HG03280 (cell line): ENCODE results near the gene POLL.
A peak's percentile ranks its signal among the peaks of the same experiment; 100 is the strongest.

ENCODE experiments used
- ATAC-seq: cut with Tn5 transposase; IDR thresholded peaks from one replicate; pipeline ENCODE4 v1.9.1; 2021; ENCODE audit warnings: mild to moderate bottlenecking, moderate library complexity; ENCODE audit not compliant: unreplicated experiment

Gene POLL

GRCh38 chr10:101573885-101574753 is 13.9 kb downstream of the POLL start:
- no peak for ATAC-seq

DNA sequence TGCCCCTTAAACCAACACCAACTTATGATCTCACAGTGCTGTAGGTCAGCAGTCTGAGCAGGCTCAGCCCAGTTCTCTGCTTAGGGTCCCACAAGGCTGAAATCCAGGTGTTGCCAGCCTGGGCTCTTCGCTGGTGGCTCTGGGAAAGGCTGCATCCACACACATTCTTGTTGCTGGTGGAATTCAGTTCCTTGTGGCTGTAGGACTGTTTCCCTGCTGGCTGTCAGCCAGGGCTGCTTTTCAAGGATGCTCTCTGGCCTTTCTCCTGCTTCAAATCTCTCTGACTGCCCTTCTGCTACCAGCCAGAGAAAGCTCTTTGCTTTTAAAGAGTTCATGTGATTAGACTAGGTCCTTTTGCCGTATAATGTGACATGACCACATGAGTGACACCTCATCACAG is 15.3 kb downstream of the POLL start:
- no peak for ATAC-seq

DNA sequence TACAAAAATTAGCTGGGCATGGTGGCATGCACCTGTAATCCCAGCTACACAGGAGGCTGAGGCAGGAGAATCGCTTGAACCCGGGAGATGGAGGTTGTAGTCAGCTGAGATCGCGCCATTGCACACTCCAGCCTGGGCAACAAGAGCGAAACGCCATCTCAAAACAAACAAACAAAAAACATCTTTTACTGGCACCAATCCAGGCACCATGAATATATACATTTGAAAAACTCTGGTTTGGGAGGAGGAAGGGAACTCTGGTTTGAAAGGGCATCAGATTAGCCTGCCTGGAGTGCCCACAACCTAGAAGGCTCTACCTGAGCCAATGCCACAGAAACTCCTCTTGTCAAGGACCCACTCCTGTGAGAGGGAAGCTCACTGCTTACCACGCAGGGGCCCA is 15.9 kb downstream of the POLL start:
- no peak for ATAC-seq

- no peak for ATAC-seq
Observed at GRCh38 chr10:101571271-101571925, 16.7 kb downstream of the POLL start.

GRCh38 chr10:101570428-101571270 is 17.4 kb downstream of the POLL start:
- no peak for ATAC-seq

- ATAC-seq = peak; percentile 67
Observed at GRCh38 chr10:101569622-101570427, 18.2 kb downstream of the POLL start.

DNA sequence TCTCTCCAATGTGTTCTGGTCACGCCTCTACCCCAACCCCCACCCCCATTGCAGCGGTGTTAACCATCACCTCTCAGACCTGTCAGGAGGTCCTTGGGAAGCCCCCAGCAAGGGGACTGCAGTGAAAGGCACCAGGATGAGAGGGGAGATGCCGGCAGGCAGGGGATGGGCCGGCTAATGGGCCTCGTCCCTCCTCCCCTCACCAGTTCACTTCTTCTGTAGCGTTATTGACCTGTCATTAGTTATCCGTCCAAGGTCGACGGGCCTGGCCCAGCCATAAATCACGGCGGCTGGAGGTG is 18.8 kb downstream of the POLL start:
- ATAC-seq = no peak

GRCh38 chr10:101568054-101568745 is 19.9 kb downstream of the POLL start:
- ATAC-seq = no peak

DNA sequence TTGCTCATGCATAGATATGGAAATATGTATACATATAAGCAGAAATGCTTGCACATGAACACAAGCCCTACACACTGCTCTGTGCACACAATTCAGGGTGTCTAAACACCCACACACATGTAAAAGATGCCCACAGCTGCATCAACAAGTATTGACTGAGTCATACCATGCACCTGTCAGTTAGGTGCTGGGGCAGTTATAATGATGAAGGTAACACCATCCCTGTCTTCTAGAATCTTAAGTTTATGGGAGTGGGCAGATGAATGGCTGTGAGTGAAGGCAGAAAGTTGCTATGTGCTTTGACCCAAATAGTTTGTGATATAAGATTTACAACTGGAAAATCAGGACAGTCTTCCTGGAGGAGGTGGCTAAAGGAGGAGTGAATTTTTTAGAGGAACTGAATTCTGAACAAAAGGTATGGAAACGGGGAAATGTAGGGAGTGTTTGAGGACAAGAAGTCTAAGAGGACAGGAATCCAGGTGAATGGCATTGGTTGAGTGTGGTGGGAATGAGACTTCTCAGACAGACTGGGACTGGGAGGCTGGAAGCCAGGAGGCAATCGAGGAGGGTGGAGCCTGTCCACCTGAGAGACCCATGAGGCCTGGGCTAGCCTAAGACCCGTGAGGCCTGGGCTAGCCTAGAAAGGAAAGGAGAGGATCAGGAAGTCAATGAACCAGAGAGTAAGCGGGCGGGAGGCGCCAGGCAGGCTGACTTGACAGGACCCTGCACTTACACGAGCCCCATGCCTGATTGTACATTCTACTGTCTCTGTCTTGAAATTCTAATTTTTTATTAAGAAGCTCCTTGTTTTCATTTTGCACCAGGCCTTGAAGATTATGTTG is 20.7 kb downstream of the POLL start:
- ATAC-seq = no peak

DNA sequence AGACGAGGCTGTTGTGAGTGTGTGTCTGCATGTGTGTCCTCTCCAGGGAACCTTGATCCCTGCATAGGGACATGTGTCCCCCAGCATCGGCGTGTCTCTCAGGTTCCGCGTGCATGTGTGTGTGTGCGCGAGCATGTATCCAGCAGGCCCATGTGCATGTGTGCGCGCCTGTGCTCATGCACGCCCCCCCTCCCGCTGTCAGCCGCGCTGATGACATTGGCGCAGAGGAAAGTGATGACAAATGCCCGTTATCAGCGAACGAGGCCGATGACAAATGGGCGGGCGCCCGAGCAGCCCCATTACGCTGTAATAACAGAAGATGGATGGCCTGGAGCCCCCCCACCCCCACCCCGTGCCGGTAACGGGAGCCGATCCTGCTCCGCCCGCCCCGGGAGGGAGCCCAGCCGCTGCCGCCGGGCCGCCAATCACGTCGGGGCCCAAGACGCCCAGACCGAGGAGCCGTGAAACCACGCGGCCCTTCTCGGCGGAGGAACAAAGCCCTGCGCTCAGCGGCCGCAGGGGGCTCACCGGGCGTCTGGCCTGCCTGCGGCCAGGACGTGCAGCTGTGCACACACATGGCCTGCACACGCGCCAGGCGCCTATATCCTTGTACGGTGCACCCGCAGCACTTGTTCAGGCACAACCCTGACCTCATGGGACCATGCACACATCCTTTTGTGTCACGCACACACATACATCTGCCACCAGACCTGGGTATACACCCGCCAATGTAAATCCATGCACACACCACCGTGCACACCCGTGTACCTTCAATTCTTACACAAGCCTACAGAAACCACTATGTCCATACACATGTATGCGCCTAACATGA is 21.5 kb downstream of the POLL start:
- ATAC-seq = no peak

GRCh38 chr10:101565936-101566332 is 22.1 kb downstream of the POLL start:
- no peak for ATAC-seq

DNA sequence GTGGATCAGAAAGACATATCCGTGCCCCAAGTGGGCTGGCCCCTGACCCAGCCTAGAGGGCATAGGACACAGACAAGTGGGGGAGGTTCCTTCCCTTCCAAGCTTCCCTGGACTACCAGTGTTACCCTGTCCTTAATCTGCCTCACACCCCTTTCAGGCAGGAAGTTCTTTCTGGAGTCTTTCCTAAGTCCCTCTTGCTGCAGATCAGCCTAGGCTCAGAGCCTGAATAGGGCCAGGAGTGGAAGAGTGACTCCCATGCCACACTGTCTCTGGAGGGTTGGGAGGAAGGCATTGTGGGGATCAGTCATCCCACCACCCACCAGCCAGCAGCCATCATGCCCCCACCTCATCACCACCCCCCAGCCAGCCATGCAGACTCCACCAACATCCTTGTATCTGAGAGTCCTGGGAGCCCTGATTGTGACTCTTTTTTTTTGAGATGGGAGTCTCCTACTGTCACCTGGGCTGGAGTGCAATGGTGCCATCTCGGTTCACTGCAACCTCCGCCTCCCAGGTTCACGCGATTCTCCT is 22.6 kb downstream of the POLL start:
- no peak for ATAC-seq

DNA sequence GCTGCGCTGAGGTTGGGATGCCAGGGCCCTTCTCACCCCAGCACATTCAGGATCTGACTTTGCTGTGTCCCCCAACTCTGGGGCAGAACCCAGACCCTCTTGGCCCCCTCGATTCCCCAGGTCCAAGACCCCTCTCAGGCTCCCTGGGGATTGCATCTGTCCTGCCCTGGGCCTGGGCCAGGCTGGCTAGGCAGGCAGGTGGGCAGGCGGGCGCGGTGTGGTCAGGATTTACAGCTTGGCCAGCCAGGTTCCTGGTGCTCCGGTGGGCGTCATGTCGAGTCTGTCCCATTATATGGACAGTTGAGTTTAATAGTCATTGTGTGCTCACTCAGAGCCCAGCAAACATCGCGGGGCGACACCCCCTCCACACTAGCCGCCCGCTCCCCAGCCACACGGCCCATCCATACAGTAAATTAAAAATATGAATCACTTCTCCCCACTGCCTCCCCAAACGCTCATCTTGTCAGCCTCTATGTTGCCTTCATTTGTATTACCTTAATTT is 23.5 kb downstream of the POLL start:
- no peak for ATAC-seq

GRCh38 chr10:101563497-101564040 is 24.5 kb downstream of the POLL start:
- no peak for ATAC-seq

GRCh38 chr10:101563007-101563406 is 25.1 kb downstream of the POLL start:
- ATAC-seq = no peak

DNA sequence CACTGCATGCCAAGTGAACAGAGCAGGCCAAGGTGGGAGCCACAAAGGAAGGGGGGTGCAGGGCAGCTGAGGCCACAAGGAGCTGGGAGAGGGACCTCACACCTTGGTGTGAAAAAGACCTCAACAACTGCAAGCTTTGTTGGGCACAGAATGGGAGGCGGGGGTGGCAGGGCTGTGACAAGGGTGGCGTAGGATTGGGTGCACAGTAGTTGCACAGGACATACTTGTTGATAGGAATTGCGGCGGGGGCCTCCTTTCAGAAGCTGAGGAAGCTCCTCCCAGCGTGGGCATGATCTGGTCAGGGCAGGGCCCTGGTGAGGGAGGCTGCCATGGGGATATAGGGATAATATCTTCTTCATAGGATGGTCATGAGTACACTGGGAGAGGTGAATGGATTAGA is 25.8 kb downstream of the POLL start:
- no peak for ATAC-seq

DNA sequence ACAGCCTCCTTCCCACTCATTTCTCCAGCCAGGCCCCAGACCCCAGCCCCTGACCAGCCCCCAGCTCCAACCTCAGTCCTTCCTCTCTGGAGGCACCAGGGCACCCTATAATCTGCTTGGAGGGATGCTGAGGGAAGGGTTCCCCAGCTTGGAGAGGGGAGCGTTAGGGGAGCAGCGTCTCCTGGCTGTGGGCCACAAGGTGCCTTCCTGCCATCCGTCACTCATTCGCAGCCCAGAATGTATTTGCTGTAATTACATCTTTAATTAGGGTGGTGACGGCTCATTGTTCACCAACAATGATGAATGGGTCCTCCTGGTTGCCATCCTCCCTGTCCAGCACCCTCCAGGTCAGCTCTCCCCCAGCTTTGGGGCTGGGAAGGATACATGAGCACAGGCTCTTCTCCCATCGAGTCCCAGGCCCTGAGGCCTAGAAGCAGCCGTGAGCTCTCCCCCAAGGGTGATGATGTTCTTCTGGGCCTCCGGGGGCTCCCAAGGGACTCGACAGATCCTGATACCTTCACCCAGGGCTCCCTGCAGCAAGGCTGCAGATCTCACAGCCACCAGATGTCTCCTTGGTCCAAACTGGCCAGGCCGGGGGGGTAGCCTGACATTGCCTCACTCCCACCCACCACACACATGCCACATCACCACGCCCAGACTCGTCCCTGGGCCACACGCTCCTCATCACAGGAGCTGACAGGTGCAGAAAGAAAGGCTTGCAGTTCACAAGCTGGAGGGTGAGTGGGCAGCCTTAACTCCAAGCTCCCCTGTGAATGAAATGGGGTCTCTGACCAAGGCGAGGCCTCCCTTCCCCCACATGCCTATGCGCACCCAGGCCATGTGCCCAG is 26.8 kb downstream of the POLL start:
- no peak for ATAC-seq
